Skin of body (tissue), 2 donors: ENCODE measurements around the gene SCYGR1. TPM values are rescaled to one million over a fixed set of nuclear protein-coding genes. Genes with fewer than 3 reads are reported as not detected.
"Not testable (repeated sequence)": the region's sequence is repeated elsewhere in the genome, so short reads cannot be mapped to it uniquely, and the experiment has no call there.

Experiments used
- DNase-seq: peaks from one replicate; lab custom pipeline; 2025; lab: John Stamatoyannopoulos, UW
- total RNA-seq: library from RNA; depleted of rRNA; stranded (reverse); fragments of >200 nt; gene quantifications from one replicate; pipeline ENCODE4 v1.2.3, GENCODE V29; 2014

SCYGR1 gene
- total RNA-seq, 1 donor from 2014 or later = not detected

DNA sequence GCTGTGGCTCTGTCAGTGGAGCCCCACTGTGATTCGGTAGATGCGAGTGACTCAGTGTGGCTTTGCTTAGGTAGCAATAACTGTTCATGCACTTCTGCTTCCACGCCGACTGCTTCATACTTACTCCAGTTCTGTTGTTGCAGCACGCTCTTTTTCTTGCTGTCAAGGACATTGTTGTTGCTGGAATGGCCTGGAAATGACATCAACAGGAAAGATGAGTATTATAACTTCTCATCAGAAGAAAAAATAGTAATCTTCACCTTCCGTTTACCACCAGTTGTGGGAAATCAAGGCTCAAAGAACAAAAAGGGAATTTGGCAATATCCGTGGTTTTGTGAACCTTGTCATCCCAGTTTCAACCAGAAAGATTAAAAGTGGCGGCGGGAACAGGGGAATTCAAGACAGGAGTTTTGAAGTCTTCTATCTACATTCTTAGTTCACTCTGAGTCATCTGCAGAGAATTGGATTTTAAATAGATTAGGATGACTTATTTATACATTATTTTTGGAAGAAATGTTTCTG, 16.9 kb downstream of the SCYGR1 start:
- DNase-seq = no peak

DNA sequence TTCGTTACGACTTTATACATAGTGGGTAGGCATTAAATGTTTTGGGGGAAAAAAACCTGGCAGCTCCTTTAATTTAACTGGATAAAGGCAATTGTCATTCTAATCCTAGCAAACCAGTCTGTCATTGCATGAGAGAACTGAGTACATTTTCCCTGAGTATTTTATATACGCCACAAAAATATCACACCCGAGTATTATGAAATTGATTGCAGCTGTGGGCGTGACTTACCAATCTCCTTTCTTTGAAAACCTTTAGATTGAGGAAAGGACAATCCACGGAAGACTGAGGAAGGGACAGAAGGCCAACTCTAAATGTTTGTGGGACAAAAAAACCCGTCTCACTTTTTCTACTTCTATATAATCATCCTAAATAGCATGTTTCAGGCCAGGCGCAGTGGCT, 17.7 kb downstream of the SCYGR1 start:
- DNase-seq = no peak

- no peak for DNase-seq
Observed at GRCh38 chr2:227368574-227368973, 19.2 kb downstream of the SCYGR1 start.

DNA sequence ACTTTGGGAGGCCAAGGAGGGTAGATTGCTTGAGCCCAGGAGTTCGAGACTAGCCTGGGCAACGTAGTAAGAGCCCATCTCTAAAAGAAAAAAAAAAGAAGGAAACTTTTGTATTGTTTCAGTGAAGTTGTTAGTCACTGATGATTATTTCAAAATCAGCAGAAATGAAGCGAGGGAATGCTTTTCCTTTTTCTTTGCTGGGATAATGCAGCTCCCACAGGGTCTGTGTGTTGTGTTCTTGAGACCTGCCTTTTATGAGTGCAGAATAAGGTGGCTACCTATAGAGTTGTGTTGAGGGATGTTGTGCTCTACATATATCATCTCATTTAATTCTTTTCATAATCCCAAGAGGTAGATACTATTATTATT, 20.3 kb downstream of the SCYGR1 start:
- no peak for DNase-seq

DNA sequence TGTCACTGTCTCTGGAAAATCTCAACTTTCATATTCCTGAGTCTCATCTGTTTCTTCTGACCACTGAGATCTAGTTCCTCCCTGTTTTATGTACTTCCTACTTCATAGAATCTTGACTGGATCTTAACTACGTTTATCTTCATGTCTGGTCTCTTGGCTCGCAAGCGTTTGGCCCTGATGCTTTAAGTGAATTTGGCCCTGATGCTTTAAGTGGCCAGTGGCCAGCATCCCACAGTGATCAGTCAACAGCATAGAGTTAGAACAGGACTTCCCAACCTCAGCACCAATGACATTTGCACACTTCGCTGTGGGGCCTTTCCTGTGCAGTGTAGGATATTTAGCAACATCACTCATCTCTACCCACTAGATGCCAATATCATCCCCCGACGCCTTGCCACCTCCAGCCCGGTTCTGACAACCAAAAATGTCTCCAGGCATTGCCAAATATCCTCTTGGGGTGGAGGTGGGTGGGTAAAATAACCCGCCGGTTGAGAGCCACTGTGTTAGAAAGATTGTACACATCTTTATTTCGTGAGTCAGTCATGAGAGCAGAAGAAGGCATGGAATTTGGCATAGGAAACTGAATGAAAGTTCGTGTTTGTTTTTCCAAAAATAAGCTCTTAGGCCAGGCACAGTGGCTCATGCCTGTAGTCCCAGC, 20.9 kb downstream of the SCYGR1 start:
- DNase-seq = no peak

DNA sequence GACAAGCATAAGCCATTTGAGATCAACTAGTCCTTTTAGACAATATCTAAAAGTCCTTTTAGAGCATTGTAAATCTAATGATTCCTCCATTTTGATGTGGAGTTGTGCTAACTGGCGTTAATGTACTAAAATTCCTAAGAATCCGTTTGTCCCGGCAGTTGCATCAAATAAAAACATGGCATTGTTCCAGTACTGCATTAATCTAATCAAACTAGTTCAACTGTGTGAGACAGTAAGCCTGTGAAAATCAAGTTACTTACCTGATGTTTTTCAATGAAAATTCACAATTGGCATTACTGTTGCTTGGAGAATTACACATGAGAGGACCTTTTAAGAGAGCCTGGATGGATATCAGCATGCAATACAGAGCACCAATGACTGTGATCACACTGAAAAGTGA, 21.9 kb downstream of the SCYGR1 start:
- DNase-seq = no peak

GRCh38 chr2:227364585-227365263, 23.0 kb downstream of the SCYGR1 start:
- not testable (repeated sequence) for DNase-seq

DNA sequence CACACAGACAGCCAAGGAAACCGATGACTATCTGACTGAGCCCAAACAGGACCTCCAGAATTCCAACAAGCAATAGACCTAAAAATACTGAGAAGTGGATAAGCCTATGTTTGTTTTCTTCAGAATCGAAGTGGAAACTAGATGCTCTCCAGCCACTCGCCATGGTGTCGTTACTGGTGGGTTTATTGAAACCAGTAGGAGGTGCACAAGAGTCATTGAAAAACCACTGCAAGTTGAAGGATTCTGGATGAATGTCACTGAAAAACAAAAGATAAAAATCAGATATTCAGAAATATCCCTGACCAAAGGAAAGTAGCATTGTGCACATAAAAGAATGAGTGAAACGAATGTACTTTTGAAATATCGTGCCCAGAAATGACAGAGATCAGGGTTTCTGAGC, 24.0 kb downstream of the SCYGR1 start:
- no peak for DNase-seq

DNA sequence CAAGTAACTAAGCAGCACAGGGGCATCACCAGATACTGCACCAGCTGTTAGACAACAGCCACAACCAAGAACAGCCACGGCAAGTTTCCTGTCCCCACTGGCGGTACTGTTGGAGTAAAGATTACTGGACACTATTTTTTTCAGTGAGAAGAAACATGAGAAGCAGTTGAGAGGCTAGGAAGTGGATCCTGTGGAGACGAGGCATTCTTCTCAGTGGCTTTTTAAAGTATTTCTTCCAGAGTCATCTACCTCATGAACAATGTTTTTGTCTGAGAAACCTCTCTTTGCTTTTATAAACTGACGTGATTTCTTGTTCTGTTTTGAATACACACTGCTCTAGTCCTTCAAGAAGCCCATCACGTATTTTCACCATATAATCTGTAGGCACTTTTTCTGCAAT, 27.4 kb downstream of the SCYGR1 start:
- no peak for DNase-seq

- DNase-seq = no peak
Observed at GRCh38 chr2:227351639-227352038, 36.1 kb downstream of the SCYGR1 start.

GRCh38 chr2:227349989-227350612, 37.6 kb downstream of the SCYGR1 start:
- DNase-seq = no peak

GRCh38 chr2:227348324-227348723, 39.4 kb downstream of the SCYGR1 start:
- DNase-seq = no peak

DNA sequence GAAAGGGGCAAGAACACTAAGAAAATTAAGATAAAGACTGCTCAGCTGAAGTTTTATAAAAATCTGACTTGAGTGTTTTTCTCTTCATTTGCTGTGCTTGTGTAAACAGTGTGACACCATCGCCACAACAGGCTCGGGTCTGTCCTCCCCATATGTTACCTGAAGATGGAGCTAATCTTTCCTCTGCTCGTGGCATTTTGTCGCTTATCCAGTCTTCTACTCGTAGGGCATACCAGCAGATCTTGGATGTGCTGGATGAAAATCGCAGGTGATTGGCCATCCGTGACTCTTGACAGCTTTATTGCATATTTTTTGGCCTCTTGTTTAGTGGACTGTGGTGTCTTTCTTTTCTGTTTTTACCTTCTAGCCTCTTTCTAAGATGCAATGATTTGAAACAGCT, 40.6 kb downstream of the SCYGR1 start:
- DNase-seq = no peak

DNA sequence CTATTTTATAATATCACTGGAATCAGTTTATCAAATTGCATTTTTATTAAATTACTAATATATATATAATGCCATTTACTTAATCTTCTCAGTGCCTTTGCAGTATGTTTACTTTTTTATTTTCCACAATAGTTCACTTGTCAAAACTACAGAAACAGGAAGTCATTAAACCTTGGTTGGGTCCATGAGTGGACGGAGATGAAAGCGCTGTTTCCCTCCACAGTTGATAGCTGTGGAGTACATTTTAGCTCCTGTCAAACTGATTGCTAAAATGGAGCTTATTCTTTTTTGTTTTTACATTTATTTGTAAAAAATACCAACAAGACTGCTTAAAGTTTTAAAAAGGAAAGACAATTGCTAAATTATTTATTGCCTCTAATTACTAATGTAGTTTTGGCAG, 43.5 kb downstream of the SCYGR1 start:
- no peak for DNase-seq

DNA sequence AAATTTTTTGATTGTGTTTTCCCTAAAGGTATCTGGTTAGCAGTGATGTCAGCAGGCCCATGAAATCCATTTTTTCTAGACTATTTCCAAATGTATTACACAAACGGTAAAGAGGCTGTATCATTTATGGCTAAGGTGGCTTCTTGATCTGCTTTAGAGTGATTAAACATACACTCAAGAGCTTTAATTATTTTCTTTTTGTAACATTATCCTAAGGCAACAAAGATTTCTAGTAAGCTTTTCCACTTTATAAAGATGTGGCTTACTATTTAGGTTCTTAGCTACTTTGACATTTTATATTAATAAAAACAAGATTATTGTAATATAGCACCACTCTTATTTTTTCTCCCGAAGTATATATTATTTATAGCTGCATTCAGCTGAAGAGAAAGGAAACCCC, 46.2 kb downstream of the SCYGR1 start:
- no peak for DNase-seq

DNA sequence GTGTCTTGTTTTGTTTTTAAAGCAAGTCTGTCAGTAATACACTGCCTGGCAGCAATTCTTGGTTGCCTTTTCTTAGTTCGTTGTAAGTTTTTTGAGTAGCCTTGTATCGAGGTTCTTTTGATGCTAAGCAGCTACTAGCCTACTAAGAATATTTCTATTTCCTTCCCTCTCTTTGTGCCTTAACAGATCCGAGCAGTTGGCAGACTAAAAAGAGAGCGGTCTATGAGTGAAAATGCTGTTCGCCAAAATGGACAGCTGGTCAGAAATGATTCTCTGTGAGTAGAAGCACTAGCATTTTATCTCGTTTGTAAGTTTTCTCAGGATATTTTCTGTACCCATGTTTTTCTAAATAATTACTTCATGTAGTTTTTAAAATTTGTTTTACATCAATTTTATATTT, 47.6 kb downstream of the SCYGR1 start:
- no peak for DNase-seq

- DNase-seq = no peak
Observed at GRCh38 chr2:227339098-227339599, 48.6 kb downstream of the SCYGR1 start.

Other genes with a start within 250 kb of the SCYGR1 start
- gene COL4A4, start 223.7 kb downstream of the SCYGR1 start, total RNA-seq = 0.30 TPM
- 0.20 TPM for gene COL4A3, start 223.3 kb downstream of the SCYGR1 start, total RNA-seq
- gene MFF, start 62.7 kb downstream of the SCYGR1 start, total RNA-seq = 55.6 TPM
- not detected for gene TM4SF20, start 8.6 kb downstream of the SCYGR1 start, total RNA-seq
- 27.1 TPM for gene AGFG1, start 84.2 kb upstream of the SCYGR1 start, total RNA-seq
- not detected for gene SCYGR2, start 210.9 kb upstream of the SCYGR1 start, total RNA-seq
- not detected for gene SCYGR3, start 226.9 kb upstream of the SCYGR1 start, total RNA-seq
- gene SCYGR4, start 229.5 kb upstream of the SCYGR1 start, total RNA-seq = 0.89 TPM